Left colon (tissue), 2 donors: Measurements from ENCODE around the gene ASPHD1. TPM values are rescaled to one million over a fixed set of nuclear protein-coding genes. Genes with fewer than 3 reads are reported as not detected.
"Not testable (repeated sequence)": the region's sequence is repeated elsewhere in the genome, so short reads cannot be mapped to it uniquely, and the experiment has no call there.

ENCODE experiments used
- ATAC-seq: fragments of 200-7000 bp; cut with Tn5 transposase; one replicate; pipeline ENCODE4 v1.9.1; 2020; ENCODE audit warnings: mild to moderate bottlenecking, moderate library complexity
- DNase-seq, 2 donors: peaks; one replicate each; pipeline ENCODE4 v3.0.0-alpha.2; 2020
- intact Hi-C, 2 donors: fragments of 100-400 bp; cut with DNase I in 1 of 2; cut with micrococcal nuclease in 1 of 2; formaldehyde crosslinking; loops; one replicate each; pipeline versions ENCODE4 v1.11.2 to v1.14.0; 2022; cut with DNase I, micrococcal nuclease
- total RNA-seq, 2 donors: library from RNA; stranded (reverse); fragmentation: NEBNext Ultra II Directional; extraction: Animal tissue kit (Norgen Biotek cat#: 25700); gene quantifications; one replicate each; pipeline ENCODE4 v1.2.1, GENCODE V29; 2021
- donor health status: DM: no; HTN: no; CAD: no.
- donor health status: DM: yes; HTN: yes; CAD: no.

The ASPHD1 gene
- total RNA-seq, 2 donors from 2014 or later, result 1.7 to 2.0 TPM

DNA sequence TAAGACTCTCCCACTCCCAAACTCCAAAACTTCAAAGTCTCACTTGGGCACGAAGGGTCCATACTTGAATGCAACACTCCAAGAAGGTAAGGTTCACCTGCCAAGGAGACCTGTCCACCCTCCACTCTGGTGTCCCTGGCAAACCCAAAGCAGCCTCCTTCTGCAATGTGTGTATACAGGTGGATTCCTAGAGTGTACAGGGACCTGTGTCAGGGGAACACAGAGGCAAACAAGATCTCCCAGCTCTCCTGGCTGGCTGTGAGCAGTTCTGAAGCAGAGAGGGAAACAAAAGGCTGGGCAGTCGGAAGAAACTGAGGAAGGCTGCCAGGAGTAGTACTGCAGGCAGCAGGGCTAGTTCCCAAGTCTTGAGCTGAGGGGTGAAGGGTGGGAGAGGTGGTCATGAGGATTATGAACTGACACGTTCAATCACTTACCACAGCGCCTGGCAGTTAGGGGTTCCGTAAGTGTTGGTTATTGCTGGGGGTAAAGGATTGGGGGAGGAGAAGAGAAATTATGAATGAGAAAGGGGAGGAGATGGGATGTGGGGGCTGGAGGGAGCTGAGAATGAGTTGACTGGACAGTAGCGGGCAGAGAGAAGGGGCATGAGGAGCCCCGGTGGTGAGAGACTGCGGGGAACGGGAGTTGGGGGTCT, 24.9 kb downstream of the ASPHD1 start:
- intact Hi-C loops, result loop anchor here (10.0 kb wide), 3 partner anchors 50 to 80 kb away; partner anchors contain the start of genes CDIPT (in 1 of the 2) and TAOK2 (in 1 of the 2)
- ATAC-seq (peak; percentile 7), DNase-seq (no peak)

DNA sequence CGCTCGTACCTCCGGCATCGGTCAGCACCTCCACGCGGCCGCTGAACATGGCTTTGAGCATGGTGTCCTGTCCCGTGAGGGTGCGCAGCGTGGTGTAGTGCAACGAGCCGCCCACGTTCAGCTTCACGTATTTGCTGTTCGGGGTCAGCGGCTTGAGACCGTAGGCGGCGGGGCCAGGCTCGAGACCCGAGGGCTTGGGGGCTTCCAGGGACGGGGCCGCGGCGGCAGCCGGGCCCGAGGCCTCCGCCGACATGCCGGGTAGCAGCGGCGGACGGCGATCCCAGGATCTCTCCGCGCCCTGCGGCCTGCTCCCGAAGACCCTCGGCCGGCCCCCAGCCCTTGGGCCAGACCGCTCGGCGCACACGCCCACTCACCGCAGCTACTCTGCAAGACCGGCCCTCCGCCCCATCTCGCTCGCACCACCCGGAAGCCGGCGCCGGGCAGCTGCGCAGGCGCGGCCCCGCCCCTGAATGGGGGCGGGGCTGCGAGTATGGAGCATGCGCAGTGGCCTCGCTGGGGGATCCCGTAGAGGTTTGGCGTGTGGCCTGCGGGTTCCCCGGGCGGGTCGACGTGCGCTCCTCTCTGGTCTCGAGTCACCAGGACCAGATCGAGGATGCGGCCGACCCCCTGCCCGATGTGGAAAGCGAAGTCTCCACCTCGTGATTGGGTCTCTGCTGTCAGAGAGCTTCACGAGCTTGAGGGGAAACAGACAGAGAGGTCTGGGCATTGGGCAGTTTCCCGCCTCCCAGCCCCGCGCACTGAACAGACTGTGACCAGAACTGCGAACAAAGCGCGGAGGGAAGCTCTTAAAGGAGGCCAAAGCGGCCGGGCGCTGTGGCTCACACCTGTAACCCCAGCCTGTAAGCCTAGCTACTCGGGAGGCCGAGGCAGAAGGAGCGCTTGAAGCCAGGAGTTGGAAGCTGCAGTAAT, 25.8 kb downstream of the ASPHD1 start, which contains the start of gene KCTD13:
KCTD13 (minus strand) TSS at position 446 of the 930 bp plus-strand sequence; CDS start at position 253, 193 bp downstream.
- intact Hi-C loops, result loop anchor here (10.0 kb wide), 3 partner anchors 49 to 79 kb away; partner anchors contain the start of genes CDIPT (in 1 of the 2) and TAOK2 (in 1 of the 2)

DNA sequence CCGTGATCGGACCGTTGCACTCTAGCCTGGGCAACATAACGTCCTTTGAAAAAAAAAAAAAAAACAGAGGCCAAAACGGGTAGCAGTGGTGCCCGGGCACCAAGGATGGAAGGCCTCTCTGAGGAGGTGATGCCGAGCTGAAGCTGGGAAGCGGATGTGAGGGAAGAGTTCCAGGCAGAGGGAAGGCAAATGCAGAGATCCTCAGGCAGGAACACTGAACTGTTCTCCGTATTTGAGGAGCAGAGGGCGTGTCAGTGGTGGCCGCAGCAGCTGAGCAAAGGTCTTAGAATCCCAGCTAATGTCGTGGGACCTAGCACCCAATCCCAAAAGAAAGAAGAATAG, 26.4 kb downstream of the ASPHD1 start:
- intact Hi-C loops, result loop anchor here (10.0 kb wide), 3 partner anchors 48 to 78 kb away; partner anchors contain the start of genes CDIPT (in 1 of the 2) and TAOK2 (in 1 of the 2)
- DNase-seq (peak; percentile 48 to 56), ATAC-seq (peak; percentile 64)

More for the DNA sequence above, 25.8 kb downstream of the ASPHD1 start, which contains the start of gene KCTD13:
- DNase-seq, result peak; percentile 76 to 85
- peak; percentile 95 for ATAC-seq

DNA sequence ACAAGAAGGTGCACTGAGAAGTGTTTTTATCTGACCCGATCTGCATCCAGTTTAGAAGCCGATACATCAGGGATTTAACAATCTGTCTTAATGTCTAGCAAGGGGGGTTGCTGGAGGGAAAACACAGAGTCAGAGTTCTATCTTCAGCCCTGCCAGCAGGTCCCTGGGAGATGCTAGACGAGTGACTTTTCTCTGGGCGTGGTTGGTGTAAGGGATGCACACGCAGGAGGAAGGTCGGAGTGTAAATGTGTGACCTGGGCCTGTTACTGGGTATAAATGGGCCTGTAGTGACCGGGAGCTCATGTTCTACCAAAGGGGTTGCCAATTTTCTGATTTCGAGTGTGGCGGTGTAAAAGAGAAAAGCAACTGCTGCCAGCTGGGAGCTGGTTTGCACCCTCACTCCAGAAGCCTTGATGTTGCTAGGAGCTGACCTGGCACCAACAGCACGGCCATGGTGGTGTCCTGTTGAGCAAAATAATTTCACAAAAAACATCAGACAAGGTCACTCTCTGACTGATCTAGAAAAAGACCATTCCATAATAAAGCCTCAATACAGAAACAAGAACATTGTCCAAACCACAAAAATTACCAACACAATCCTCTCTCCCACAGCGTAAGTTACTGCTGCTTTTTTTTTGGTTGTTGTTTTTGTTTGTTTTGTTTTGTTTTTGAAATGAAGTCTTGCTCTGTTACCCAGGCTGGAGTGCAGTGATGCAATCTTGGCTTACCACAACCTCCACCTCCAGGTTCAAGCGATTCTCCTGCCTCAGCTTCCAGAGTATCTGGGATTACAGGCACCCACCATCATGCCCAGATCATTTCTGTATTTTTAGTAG, 27.0 kb downstream of the ASPHD1 start:
- intact Hi-C loops, result loop anchor here (10.0 kb wide), 3 partner anchors 48 to 78 kb away; partner anchors contain the start of genes CDIPT (in 1 of the 2) and TAOK2 (in 1 of the 2)
- DNase-seq (peak; percentile 16 to 31), ATAC-seq (peak; percentile 20)

DNA sequence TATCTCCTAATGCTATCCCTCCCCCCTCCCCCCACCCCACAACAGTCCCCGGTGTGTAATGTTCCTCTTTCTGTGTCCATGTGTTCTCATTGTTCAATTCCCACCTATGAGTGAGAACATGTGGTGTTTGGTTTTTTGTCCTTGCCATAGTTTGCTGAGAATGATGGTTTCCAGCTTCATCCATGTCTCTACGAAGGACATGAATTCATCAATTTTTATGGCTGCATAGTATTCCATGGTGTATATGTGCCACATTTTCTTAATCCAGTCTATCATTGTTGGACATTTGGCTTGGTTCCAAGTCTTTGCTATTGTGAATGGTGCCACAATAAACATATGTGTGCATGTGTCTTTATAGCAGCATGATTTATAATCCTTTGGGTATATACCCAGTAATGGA, 31.5 kb downstream of the ASPHD1 start:
- DNase-seq, intact Hi-C loops, ATAC-seq: not testable (repeated sequence)

DNA sequence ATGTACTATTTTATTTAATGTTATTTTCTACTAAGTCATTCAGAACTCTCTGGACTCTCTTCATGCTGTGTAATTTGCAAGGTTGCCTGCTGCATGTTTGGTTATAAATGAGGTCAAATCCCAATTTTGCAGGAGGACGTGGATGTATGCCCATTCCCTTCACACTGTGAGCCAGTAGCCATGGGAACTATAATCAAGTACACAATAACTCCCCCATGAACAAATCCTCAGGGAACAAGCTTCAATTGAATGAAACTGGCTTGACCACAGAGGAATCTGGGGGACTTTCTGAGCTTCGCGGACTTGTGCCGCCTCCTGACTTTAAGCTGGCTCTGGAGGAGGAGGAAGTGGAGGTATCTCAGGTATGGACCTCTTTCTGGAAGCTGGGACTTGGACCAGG, 40.4 kb downstream of the ASPHD1 start:
- intact Hi-C loops, result no loop called here
- DNase-seq (no peak), ATAC-seq (no peak)

DNA sequence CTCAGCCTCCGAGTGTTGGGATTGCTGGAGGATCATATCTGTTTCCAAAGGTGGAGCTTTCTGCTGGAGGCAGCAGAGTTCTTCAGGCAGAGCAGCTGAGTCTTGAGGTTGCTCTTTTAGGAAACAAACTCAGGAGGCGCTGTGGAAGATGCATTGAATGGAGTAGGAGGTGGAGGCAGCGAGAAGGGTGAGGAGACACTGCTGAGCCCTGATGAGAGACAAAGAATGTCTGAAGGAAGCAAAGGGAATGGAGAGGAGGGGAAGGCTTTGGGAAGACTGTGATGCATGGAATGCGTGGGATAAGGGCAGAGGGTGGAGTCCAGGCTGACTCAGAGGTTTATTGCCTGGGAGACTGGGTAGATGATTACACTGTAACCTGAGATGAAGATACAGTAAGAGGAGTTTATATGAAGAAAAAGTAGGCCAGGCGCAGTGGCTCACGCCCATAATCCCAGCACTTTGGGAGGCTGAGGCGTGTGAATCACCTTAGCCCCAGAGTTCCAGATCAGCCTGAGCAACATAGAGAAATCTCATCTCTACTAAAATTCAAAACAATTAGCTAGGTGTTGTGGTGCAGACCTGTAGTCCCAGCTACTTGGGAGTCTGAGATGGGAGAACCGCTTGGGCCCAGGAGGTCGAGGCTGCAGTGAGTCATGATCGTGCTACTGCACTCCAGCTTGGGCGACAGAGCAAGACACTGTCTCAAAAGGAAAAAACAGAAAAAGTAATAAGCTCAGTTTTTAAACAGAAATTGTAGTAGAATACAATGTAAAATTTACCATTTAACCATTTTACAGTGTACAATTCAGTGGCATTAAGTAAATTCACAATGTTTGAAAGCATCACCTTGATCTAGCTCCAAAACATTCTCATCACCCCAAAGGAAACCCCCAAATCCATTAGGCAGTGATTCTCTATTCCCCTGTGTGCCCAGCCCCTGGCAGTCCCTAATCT, 43.8 kb downstream of the ASPHD1 start:
- ATAC-seq (peak; percentile 94), DNase-seq (peak; percentile 63 to 82)
- intact Hi-C loops, result no loop called here

DNA sequence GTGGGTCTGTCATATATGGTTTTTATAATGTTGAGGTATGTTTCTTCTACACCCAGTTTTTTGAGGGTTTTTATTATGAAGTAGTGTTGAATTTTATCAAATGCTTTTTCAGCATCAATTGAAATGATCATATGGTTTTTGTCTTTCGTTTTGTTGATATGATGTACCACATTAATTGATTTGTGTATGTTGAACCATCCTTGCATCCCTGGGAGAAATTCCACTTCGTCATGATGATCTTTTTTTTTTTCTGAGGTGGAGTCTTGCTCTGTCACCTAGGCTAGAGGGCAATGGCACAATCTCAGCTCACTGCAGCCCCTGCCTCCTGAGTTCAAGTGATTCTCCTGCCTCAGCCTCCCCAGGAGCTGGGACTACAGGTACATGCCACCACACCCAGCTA, 47.6 kb downstream of the ASPHD1 start:
- intact Hi-C loops, result no loop called here
- DNase-seq (no peak), ATAC-seq (no peak)

DNA sequence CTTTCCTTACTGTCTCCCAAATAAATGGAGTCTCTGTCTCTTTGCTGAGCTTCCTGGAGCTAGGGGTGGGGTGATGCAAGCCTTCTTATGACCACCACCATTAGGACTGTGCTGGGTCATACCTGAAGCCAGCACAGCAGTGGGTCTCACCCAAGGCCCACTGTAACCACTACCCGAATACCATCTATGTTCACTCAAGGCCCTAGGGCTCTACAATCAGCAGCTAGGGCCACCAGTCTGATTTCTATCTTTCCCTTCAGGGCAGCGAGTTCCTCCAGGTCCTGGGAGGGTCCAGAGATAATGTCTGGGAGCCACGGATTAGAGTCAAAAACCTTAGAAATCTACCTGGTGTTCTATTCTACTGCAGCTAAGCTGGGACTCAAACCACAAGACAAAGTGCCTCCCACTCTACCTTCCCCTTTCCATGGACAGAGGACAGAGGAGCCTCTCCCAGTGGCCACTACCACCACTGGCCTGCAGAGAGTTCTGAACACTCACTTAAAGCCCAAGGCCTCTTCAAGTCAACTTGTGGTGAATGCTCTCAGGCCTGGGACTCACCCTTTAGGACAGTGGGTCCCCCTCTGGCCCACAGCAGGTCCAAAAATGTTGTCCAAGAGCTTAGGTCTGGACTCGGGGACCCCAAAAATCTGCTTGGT, 50.6 kb downstream of the ASPHD1 start:
- ATAC-seq (no peak), DNase-seq (no peak)
- intact Hi-C loops, result no loop called here

DNA sequence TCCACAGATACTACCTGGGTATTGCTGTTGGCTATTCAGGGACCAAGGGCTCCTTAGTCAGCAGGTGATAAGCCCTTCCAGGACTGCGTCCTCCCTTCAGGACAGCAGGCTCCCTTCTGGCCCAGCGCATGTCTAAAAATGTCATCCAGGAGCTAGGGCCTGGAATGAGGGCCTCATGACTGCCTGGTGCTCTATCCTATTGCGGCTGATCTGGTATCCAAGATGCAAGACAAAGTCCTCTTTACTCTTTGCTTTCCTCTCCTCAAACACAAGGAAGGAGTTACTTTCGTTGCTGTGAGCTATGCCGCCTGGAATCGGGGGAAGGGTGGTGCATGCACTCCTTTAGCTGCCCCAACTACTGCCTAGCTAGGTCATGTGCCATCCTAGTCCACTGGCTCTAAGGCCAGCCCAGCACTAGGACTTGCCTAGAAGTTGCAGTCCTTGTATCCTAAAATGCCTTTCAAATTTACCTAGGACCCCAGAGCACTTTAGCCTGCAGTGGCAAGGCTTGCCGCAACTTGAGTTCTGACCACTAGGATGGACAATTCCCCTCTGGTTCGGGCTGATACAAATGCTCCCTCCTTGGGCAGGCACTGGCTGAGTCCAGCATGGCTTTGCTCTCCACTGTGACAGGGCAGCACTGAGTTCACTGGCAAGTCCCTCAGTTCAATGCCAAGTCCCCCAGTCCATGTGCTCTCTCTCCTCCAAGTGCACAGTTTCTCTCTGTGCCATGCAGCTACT, 51.5 kb downstream of the ASPHD1 start:
- ATAC-seq (no peak), DNase-seq (no peak)
- intact Hi-C loops, result no loop called here

Other genes starting within 250 kb of the ASPHD1 start
- gene SPN, start 237.2 kb upstream of the ASPHD1 start, total RNA-seq, result 1 to 10 TPM; 1.8 to 3.5 TPM
- 10 to 100 TPM; 44.9 to 47.4 TPM for gene QPRT, start 221.3 kb upstream of the ASPHD1 start, total RNA-seq
- 1 to 10 TPM; 1.6 to 3.2 TPM for gene C16orf54, start 154.5 kb upstream of the ASPHD1 start, total RNA-seq
- 1,000 to 10,000 TPM; 1,315 to 1,793 TPM for gene ZG16, start 122.2 kb upstream of the ASPHD1 start, total RNA-seq
- gene KIF22, start 109.7 kb upstream of the ASPHD1 start, total RNA-seq, result 10 to 100 TPM; 53.0 to 55.2 TPM
- gene MAZ, start 94.0 kb upstream of the ASPHD1 start, total RNA-seq, result 100 to 1,000 TPM; 252 to 365 TPM
- 1 to 10 TPM; 1.3 to 2.0 TPM for gene PRRT2, start 88.3 kb upstream of the ASPHD1 start, total RNA-seq
- 10 to 100 TPM; 16.8 to 17.4 TPM for gene PAGR1, start 84.3 kb upstream of the ASPHD1 start, total RNA-seq
- gene MVP, start 80.0 kb upstream of the ASPHD1 start, total RNA-seq, result 100 to 1,000 TPM; 467 to 578 TPM
- gene CDIPT, start 37.3 kb upstream of the ASPHD1 start, total RNA-seq, result 10 to 100 TPM; 62.9 to 85.3 TPM
- 10 to 100 TPM; 11.1 to 13.0 TPM for gene SEZ6L2, start 938 bp upstream of the ASPHD1 start, total RNA-seq
- 10 to 100 TPM; 22.2 to 35.2 TPM for gene KCTD13, start 25.7 kb downstream of the ASPHD1 start, total RNA-seq
- 100 to 1,000 TPM; 187 to 192 TPM for gene TMEM219, start 61.6 kb downstream of the ASPHD1 start, total RNA-seq
- 10 to 100 TPM; 44.5 TPM for gene TAOK2, start 73.4 kb downstream of the ASPHD1 start, total RNA-seq
- gene HIRIP3, start 95.1 kb downstream of the ASPHD1 start, total RNA-seq, result 10 to 100 TPM in 1 of 2 donors, 1 to 10 TPM in 1; 7.6 to 11.9 TPM
- gene INO80E, start 95.8 kb downstream of the ASPHD1 start, total RNA-seq, result 10 to 100 TPM; 61.4 to 73.7 TPM
- gene DOC2A, start 110.5 kb downstream of the ASPHD1 start, total RNA-seq, result 1 to 10 TPM; 7.5 to 9.2 TPM
- gene C16orf92, start 122.7 kb downstream of the ASPHD1 start, total RNA-seq, result not detected
- gene TLCD3B, start 130.8 kb downstream of the ASPHD1 start, total RNA-seq, result under 1 TPM in 1 of 2 donors, not detected in 1; 0.31 TPM
- gene ALDOA, start 165.3 kb downstream of the ASPHD1 start, total RNA-seq, result 1,000 to 10,000 TPM; 1,798 to 1,835 TPM
- gene PPP4C, start 175.5 kb downstream of the ASPHD1 start, total RNA-seq, result 100 to 1,000 TPM; 101 to 106 TPM
- 1 to 10 TPM in 1 of 2 donors, under 1 TPM in 1; 0.92 to 1.1 TPM for gene TBX6, start 191.4 kb downstream of the ASPHD1 start, total RNA-seq
- 10 to 100 TPM; 30.5 to 58.2 TPM for gene YPEL3, start 195.7 kb downstream of the ASPHD1 start, total RNA-seq
- 10 to 100 TPM; 62.3 to 88.7 TPM for gene GDPD3, start 213.0 kb downstream of the ASPHD1 start, total RNA-seq
- gene MAPK3, start 222.7 kb downstream of the ASPHD1 start, total RNA-seq, result 100 to 1,000 TPM; 354 to 370 TPM